ENCODE data around the gene GLB1L2. TPM values are rescaled to one million over a fixed set of nuclear protein-coding genes. Genes with fewer than 3 reads are reported as not detected.

Gene GLB1L2
- total RNA-seq, 1 donor from 2014 or later, result 11.9 TPM

DNA sequence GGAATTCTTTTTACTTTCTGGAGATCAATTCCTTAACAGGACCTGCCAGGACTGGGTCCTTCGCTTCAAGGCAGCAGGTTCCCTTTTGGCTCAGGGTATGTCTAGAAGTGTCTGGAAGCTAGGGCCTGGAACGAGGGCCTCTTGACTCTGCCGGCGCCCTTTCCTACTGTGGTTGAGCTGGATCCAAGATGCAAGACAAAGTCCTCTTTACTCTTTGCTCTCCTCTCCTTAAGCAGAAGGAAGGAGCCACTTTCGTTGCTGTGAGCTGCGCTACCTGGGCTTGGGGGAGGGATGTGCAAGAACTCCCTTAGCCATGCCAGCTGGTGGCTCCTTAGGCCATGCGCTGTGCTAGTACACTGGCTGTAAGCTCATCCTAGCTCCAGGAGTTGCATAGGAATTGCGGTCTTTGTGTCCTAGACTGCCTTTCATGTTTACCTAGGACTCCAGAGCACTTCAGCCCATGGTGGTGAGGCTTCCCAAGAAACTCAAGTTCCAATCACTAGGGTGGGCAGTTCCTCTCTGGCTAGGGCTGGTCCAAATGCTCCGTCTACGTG is 18.1 kb downstream of the GLB1L2 start:
- Mint-ChIP-seq H3K27ac (no peak overlapping the region), H3K9me3 (ENCODE audit: low read depth) (peaks cover 6% of the 10 kb centered on the region), H3K4me1 (ENCODE audit: low read depth) (no peaks in the 10 kb centered on the region), H3K27me3 (no peaks in the 10 kb centered on the region), H3K36me3 (ENCODE audit: insufficient read depth) (peaks cover 2% of the 10 kb centered on the region), H3K4me3 (ENCODE audit: low read depth) (no peak overlapping the region)
- TF ChIP-seq, protein P1, sequence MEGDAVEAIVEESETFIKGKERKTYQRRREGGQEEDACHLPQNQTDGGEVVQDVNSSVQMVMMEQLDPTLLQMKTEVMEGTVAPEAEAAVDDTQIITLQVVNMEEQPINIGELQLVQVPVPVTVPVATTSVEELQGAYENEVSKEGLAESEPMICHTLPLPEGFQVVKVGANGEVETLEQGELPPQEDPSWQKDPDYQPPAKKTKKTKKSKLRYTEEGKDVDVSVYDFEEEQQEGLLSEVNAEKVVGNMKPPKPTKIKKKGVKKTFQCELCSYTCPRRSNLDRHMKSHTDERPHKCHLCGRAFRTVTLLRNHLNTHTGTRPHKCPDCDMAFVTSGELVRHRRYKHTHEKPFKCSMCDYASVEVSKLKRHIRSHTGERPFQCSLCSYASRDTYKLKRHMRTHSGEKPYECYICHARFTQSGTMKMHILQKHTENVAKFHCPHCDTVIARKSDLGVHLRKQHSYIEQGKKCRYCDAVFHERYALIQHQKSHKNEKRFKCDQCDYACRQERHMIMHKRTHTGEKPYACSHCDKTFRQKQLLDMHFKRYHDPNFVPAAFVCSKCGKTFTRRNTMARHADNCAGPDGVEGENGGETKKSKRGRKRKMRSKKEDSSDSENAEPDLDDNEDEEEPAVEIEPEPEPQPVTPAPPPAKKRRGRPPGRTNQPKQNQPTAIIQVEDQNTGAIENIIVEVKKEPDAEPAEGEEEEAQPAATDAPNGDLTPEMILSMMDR (IDR thresholded peaks at IDR 0.05; ENCODE audit: unreplicated experiment), result no peak
- no peak for DNase-seq (ENCODE audit: low spot score, unreplicated experiment)

- Mint-ChIP-seq H3K9me3 (ENCODE audit: low read depth) (peaks cover 6% of the 10 kb centered on the region), H3K36me3 (ENCODE audit: insufficient read depth) (peaks cover 2% of the 10 kb centered on the region), H3K4me1 (ENCODE audit: low read depth) (no peaks in the 10 kb centered on the region), H3K4me3 (ENCODE audit: low read depth) (no peak overlapping the region), H3K27ac (no peak overlapping the region), H3K27me3 (no peaks in the 10 kb centered on the region)
- TF ChIP-seq, protein P1 (IDR thresholded peaks at IDR 0.05; ENCODE audit: unreplicated experiment), result no peak
- DNase-seq (ENCODE audit: low spot score, unreplicated experiment), result no peak
Observed at GRCh38 chr11:134350381-134350780, 18.6 kb downstream of the GLB1L2 start.

DNA sequence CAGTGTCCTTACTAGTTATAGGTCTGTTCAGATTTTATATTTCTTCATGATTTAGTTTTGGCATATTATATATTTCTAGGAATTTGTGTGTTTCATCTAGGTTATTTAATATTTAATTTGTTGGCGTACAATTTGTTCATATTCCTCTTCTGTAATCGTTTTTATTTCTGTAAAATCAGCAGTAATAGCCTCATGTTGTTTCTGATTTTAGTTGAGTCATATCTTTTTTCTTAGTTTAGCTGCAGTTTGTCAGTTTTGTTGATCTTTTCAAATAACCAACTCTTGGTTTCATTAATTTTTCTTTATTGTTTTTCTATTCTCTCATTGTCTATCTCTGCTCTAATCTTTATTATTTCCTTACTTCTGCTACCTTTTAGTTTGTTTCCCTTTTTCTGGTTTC is 20.3 kb downstream of the GLB1L2 start:
- Mint-ChIP-seq H3K9me3 (ENCODE audit: low read depth) (peaks cover 6% of the 10 kb centered on the region), H3K27me3 (no peaks in the 10 kb centered on the region), H3K36me3 (ENCODE audit: insufficient read depth) (peaks cover 2% of the 10 kb centered on the region), H3K4me1 (ENCODE audit: low read depth) (no peaks in the 10 kb centered on the region), H3K4me3 (ENCODE audit: low read depth) (no peak overlapping the region), H3K27ac (no peak overlapping the region)
- no peak for DNase-seq (ENCODE audit: low spot score, unreplicated experiment)
- TF ChIP-seq, protein P1 (IDR thresholded peaks at IDR 0.05; ENCODE audit: unreplicated experiment), result no peak

DNA sequence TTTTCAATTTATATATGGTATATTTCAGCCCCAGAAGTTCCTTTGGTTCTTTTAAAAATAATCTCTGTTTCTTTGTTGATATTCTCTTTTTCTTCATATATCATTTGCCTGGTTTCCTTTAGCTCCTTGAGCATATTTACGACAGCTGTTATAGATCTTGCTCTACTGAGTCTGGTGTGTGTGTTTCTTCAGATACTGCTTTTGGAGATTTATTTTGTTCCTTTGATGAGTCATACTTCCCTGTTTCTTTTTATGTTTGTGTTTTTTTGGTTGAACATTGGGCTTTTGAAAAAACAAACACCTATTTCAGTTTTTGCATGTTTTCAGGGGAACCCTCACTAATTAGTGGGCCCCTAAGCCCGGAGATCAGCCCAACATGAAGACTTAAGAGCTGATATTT is 23.3 kb downstream of the GLB1L2 start:
- DNase-seq (ENCODE audit: low spot score, unreplicated experiment), result no peak
- Mint-ChIP-seq H3K27ac (no peak overlapping the region), H3K4me3 (ENCODE audit: low read depth) (no peak overlapping the region), H3K27me3 (peaks cover 3% of the 10 kb centered on the region), H3K36me3 (ENCODE audit: insufficient read depth) (peaks cover 2% of the 10 kb centered on the region), H3K4me1 (ENCODE audit: low read depth) (no peaks in the 10 kb centered on the region), H3K9me3 (ENCODE audit: low read depth) (peaks cover 6% of the 10 kb centered on the region)
- TF ChIP-seq, protein P1 (IDR thresholded peaks at IDR 0.05; ENCODE audit: unreplicated experiment), result no peak

- H3K4me3 Mint-ChIP-seq (ENCODE audit: low read depth), result no peak overlapping the region
- peaks cover 6% of the 10 kb centered on the region for H3K9me3 Mint-ChIP-seq (ENCODE audit: low read depth)
- no peaks in the 10 kb centered on the region for H3K4me1 Mint-ChIP-seq (ENCODE audit: low read depth)
- TF ChIP-seq, protein P1 (IDR thresholded peaks at IDR 0.05; ENCODE audit: unreplicated experiment), result no peak
- no peak overlapping the region for H3K27ac Mint-ChIP-seq
- peaks cover 4% of the 10 kb centered on the region for H3K27me3 Mint-ChIP-seq
- no peak for DNase-seq (ENCODE audit: low spot score, unreplicated experiment)
- peaks cover 2% of the 10 kb centered on the region for H3K36me3 Mint-ChIP-seq (ENCODE audit: insufficient read depth)
Observed at GRCh38 chr11:134355656-134356055, 23.9 kb downstream of the GLB1L2 start.

All from progenitor cell of endocrine pancreas (in vitro differentiated cells).